HFF-Myc (cell line): ENCODE results near the gene C11orf54.
"Not testable (repeated sequence)": the region's sequence is repeated elsewhere in the genome, so short reads cannot be mapped to it uniquely, and the experiment has no call there.

ENCODE experiments used
- DNase-seq: peaks from one replicate; pipeline ENCODE4 v3.0.0-alpha.2; 2011; ENCODE audit warnings: low read depth; ENCODE audit errors: extremely low read depth
- H3K4me3 ChIP-seq: replicated peaks from 2 replicates; pipeline ENCODE4 v1.5.1; 2011; ENCODE audit warnings: low read depth, mild to moderate bottlenecking, control low read depth, low read length
- CTCF ChIP-seq: IDR thresholded peaks from 2 replicates; pipeline ENCODE4 v1.5.1; 2012; ENCODE audit warnings: mild to moderate bottlenecking, low read depth, low read length, control low read depth; ENCODE audit errors: missing control alignments

Gene C11orf54

GRCh38 chr11:93747122-93747521 lies 5.7 kb downstream of the C11orf54 start:
- TF ChIP-seq CTCF = no peak
- no peak for DNase-seq
- H3K4me3 ChIP-seq = no peak overlapping the region

- H3K4me3 ChIP-seq = no peak overlapping the region
- no peak for TF ChIP-seq CTCF
- no peak for DNase-seq
These were observed 9.5 kb downstream of the C11orf54 start for GRCh38 chr11:93751001-93751400.

- no peak overlapping the region for H3K4me3 ChIP-seq
- no peak for TF ChIP-seq CTCF
- DNase-seq = no peak
These were observed 11.8 kb downstream of the C11orf54 start for GRCh38 chr11:93753241-93753640.

- no peak for DNase-seq
- no peak overlapping the region for H3K4me3 ChIP-seq
- TF ChIP-seq CTCF = no peak
These were observed 15.3 kb downstream of the C11orf54 start for GRCh38 chr11:93756748-93757147.

GRCh38 chr11:93757301-93757700 lies 15.8 kb downstream of the C11orf54 start:
- no peak for TF ChIP-seq CTCF
- no peak for DNase-seq
- no peak overlapping the region for H3K4me3 ChIP-seq

GRCh38 chr11:93757924-93758865 lies 16.7 kb downstream of the C11orf54 start:
- no peak overlapping the region for H3K4me3 ChIP-seq
- no peak for DNase-seq
- no peak for TF ChIP-seq CTCF

- not testable (repeated sequence) for DNase-seq, H3K4me3 ChIP-seq
These were observed 17.7 kb downstream of the C11orf54 start for GRCh38 chr11:93759123-93759522.
